ENCODE results near the gene PLA2G2F.
A peak's percentile ranks its signal among the peaks of the same experiment; 100 is the strongest.

PLA2G2F gene

GRCh38 chr1:20143318-20143717, 4.2 kb downstream of the PLA2G2F start:
- DNase-seq (ENCODE audit: low read depth), result no peak

- DNase-seq (ENCODE audit: low read depth), result no peak
These were observed 4.8 kb downstream of the PLA2G2F start for GRCh38 chr1:20143734-20144565.

GRCh38 chr1:20147846-20148570, 8.9 kb downstream of the PLA2G2F start:
- no peak for DNase-seq (ENCODE audit: low read depth)

- DNase-seq (ENCODE audit: low read depth), result no peak
These were observed 9.7 kb downstream of the PLA2G2F start for GRCh38 chr1:20148571-20149500.

GRCh38 chr1:20149601-20150325, 10.6 kb downstream of the PLA2G2F start:
- DNase-seq (ENCODE audit: low read depth), result no peak

- no peak for DNase-seq (ENCODE audit: low read depth)
These were observed 11.2 kb downstream of the PLA2G2F start for GRCh38 chr1:20150326-20150705.

- no peak for DNase-seq (ENCODE audit: low read depth)
These were observed 11.8 kb downstream of the PLA2G2F start for GRCh38 chr1:20150969-20151368.

- DNase-seq (ENCODE audit: low read depth), result peak; percentile 63
These were observed 12.9 kb downstream of the PLA2G2F start for GRCh38 chr1:20151906-20152598.

GRCh38 chr1:20152599-20152930, 13.4 kb downstream of the PLA2G2F start:
- no peak for DNase-seq (ENCODE audit: low read depth)

GRCh38 chr1:20153000-20153418, 13.9 kb downstream of the PLA2G2F start:
- no peak for DNase-seq (ENCODE audit: low read depth)

- DNase-seq (ENCODE audit: low read depth), result no peak
These were observed 15.2 kb downstream of the PLA2G2F start for GRCh38 chr1:20154301-20154831.

GRCh38 chr1:20158358-20159070, 19.4 kb downstream of the PLA2G2F start:
- DNase-seq (ENCODE audit: low read depth), result no peak

- no peak for DNase-seq (ENCODE audit: low read depth)
These were observed 20.9 kb downstream of the PLA2G2F start for GRCh38 chr1:20160034-20160433.

- DNase-seq (ENCODE audit: low read depth), result no peak
These were observed 25.6 kb downstream of the PLA2G2F start for GRCh38 chr1:20164694-20165202.

GRCh38 chr1:20165522-20165951, 26.4 kb downstream of the PLA2G2F start:
- DNase-seq (ENCODE audit: low read depth), result no peak

GRCh38 chr1:20166051-20166450, 26.9 kb downstream of the PLA2G2F start:
- no peak for DNase-seq (ENCODE audit: low read depth)

GRCh38 chr1:20167126-20167525, 28.0 kb downstream of the PLA2G2F start:
- DNase-seq (ENCODE audit: low read depth), result no peak

GRCh38 chr1:20168564-20169491, 29.7 kb downstream of the PLA2G2F start:
- DNase-seq (ENCODE audit: low read depth), result no peak

GRCh38 chr1:20169932-20170331, 30.8 kb downstream of the PLA2G2F start:
- no peak for DNase-seq (ENCODE audit: low read depth)

Data from activated T-cell treated with anti-CD3 and anti-CD28 coated beads for 48 hours (primary cell).